GM18505 (cell line): Measurements from ENCODE around the gene NHSL1.

ENCODE experiments used
- ATAC-seq: cut with Tn5 transposase; IDR thresholded peaks from one replicate; pipeline ENCODE4 v1.9.1; 2021; ENCODE audit not compliant: unreplicated experiment
- POLR2A ChIP-seq: IDR thresholded peaks from 4 replicates; pipeline ENCODE4 v1.6.1; 2011; ENCODE audit warnings: borderline replicate concordance; ENCODE audit not compliant: insufficient read depth, insufficient read length; ENCODE audit errors: extremely low read depth

Gene NHSL1

GRCh38 chr6:138397128-138398122 lies 101.9 kb downstream of the NHSL1 start:
- TF ChIP-seq POLR2A = no peak
- no peak for ATAC-seq

GRCh38 chr6:138396709-138397108 lies 102.6 kb downstream of the NHSL1 start:
- TF ChIP-seq POLR2A = no peak
- no peak for ATAC-seq

- TF ChIP-seq POLR2A = no peak
- no peak for ATAC-seq
Observed at GRCh38 chr6:138393871-138394783, 105.2 kb downstream of the NHSL1 start.

GRCh38 chr6:138389551-138389950 lies 109.7 kb downstream of the NHSL1 start:
- no peak for TF ChIP-seq POLR2A
- no peak for ATAC-seq

GRCh38 chr6:138387577-138388368 lies 111.5 kb downstream of the NHSL1 start:
- ATAC-seq = no peak
- no peak for TF ChIP-seq POLR2A

- no peak for TF ChIP-seq POLR2A
- ATAC-seq = no peak
Observed at GRCh38 chr6:138386897-138387296, 112.4 kb downstream of the NHSL1 start.

- ATAC-seq = no peak
- TF ChIP-seq POLR2A = no peak
Observed at GRCh38 chr6:138383776-138384175, 115.5 kb downstream of the NHSL1 start.

- no peak for ATAC-seq
- no peak for TF ChIP-seq POLR2A
Observed at GRCh38 chr6:138382498-138383265, 116.6 kb downstream of the NHSL1 start.

- no peak for TF ChIP-seq POLR2A
- ATAC-seq = no peak
Observed at GRCh38 chr6:138378463-138378862, 120.8 kb downstream of the NHSL1 start.

GRCh38 chr6:138377844-138378243 lies 121.5 kb downstream of the NHSL1 start, which contains the start of gene SMIM28:
TSS of gene SMIM28 (plus strand) at chr6:138377905. CDS start at chr6:138378073, 168 bp downstream.
- no peak for TF ChIP-seq POLR2A
- ATAC-seq = no peak

- ATAC-seq = no peak
- TF ChIP-seq POLR2A = no peak
Observed at GRCh38 chr6:138377042-138377441, 122.3 kb downstream of the NHSL1 start.

- ATAC-seq = no peak
- no peak for TF ChIP-seq POLR2A
Observed at GRCh38 chr6:138374815-138375214, 124.5 kb downstream of the NHSL1 start.
